Lung (tissue), 12 donors: ENCODE measurements around the gene SLC22A2. TPM values are rescaled to one million over a fixed set of nuclear protein-coding genes. Genes with fewer than 3 reads are reported as not detected.

Experiments used
- ATAC-seq: fragments of 200-7000 bp; cut with Tn5 transposase; one replicate; pipeline ENCODE4 v1.9.1; 2020; ENCODE audit warnings: moderate number of reproducible peaks; ENCODE audit not compliant: insufficient read depth, low FRiP score
- DNase-seq, 3 donors: peaks; one replicate each; pipeline ENCODE4 v3.0.0-alpha.2; 2013 to 2017
- H3K27ac ChIP-seq, 2 donors: one replicate each; pipeline ENCODE4 v1.5.1; 2013; ENCODE audit warnings: mild to moderate bottlenecking in 2 of 2, moderate library complexity in 2 of 2, control low read depth in 1 of 2, inconsistent platforms in 1 of 2, low read depth in 1 of 2, low read length in 1 of 2
- H3K27me3 ChIP-seq, 3 donors: one replicate each; pipeline ENCODE4 v1.5.1; 2013; ENCODE audit warnings: low read length in 2 of 3; ENCODE audit not compliant: control insufficient read depth in 3 of 3, insufficient read depth in 3 of 3
- H3K36me3 ChIP-seq, 4 donors: one replicate each; pipeline ENCODE4 v1.5.1; 2013; ENCODE audit warnings: low read length in 4 of 4, mild to moderate bottlenecking in 1 of 4, moderate library complexity in 1 of 4; ENCODE audit not compliant: control insufficient read depth in 4 of 4, insufficient read depth in 4 of 4
- H3K4me1 ChIP-seq, 5 donors: one replicate each; pipeline ENCODE4 v1.5.1; 2013; ENCODE audit warnings: low read length in 5 of 5, mild to moderate bottlenecking in 2 of 5, moderate library complexity in 1 of 5; ENCODE audit not compliant: control insufficient read depth in 5 of 5, insufficient read depth in 5 of 5
- H3K4me3 ChIP-seq: one replicate; pipeline ENCODE4 v1.5.1; 2013; ENCODE audit warnings: mild to moderate bottlenecking, control low read depth, moderate library complexity
- H3K9ac ChIP-seq, 2 donors: one replicate each; pipeline ENCODE4 v1.5.1; 2013; ENCODE audit warnings: low read length in 2 of 2, control low read depth in 1 of 2; ENCODE audit not compliant: insufficient read depth in 1 of 2
- H3K9me3 ChIP-seq, 4 donors: one replicate each; pipeline ENCODE4 v1.5.1; 2013; ENCODE audit warnings: low read length in 3 of 4, mild to moderate bottlenecking in 1 of 4, moderate library complexity in 1 of 4; ENCODE audit not compliant: control insufficient read depth in 4 of 4, insufficient read depth in 3 of 4
- CTCF ChIP-seq: IDR thresholded peaks from 2 replicates; pipeline ENCODE4 v1.5.1; 2012; ENCODE audit warnings: mild to moderate bottlenecking; ENCODE audit errors: control extremely low read depth, extremely low read depth
- WGBS, 2 donors: extraction: QIAGEN DNeasy Blood & Tissue Kit; methylation state at CpG; one replicate each; pipeline ENCODE4 v1.1.7; 2013; 5-methylcytosine and 5-hydroxymethylcytosine counted together
- polyA plus RNA-seq, 2 donors: library from polyadenylated mRNA; stranded (reverse); fragments of 200-250 nt; gene quantifications; one replicate each; pipeline ENCODE4 v1.2.1, GENCODE V29; 2013
- total RNA-seq, 2 donors: library from RNA; depleted of rRNA in 1 of 2; stranded (reverse); fragments of >200 nt in 1 of 2; gene quantifications; one replicate each; pipeline ENCODE4 v1.2.1, GENCODE V29; 2014 to 2021
- donor health status: control.
- donor health status: control.
- donor health status: Bipolar disorder and iron deficiency.
- donor health status: healthy.
- donor health status: DM: yes; HTN: yes; CAD: no.

The SLC22A2 gene
- total and polyA plus RNA-seq, 4 donors, result not detected

GRCh38 chr6:160203522-160203921 lies 55.1 kb downstream of the SLC22A2 start:
- Histone ChIP-seq H3K4me3 (no peak overlapping the region), H3K9me3 (peaks cover 0 to 4% (median 0%) of the 10 kb centered on the region in 4 donors), H3K4me1 (no peaks in the 10 kb centered on the region), H3K27ac (no peak overlapping the region), H3K27me3 (no peaks in the 10 kb centered on the region), H3K36me3 (no peaks in the 10 kb centered on the region), H3K9ac (no peak overlapping the region)
- TF ChIP-seq CTCF, result no peak
- DNase-seq, result no peak
- ATAC-seq, result no peak

GRCh38 chr6:160203076-160203475 lies 55.5 kb downstream of the SLC22A2 start:
- Histone ChIP-seq H3K9ac (no peak overlapping the region), H3K36me3 (no peaks in the 10 kb centered on the region), H3K27me3 (no peaks in the 10 kb centered on the region), H3K4me1 (no peaks in the 10 kb centered on the region), H3K27ac (no peak overlapping the region), H3K4me3 (no peak overlapping the region), H3K9me3 (peaks cover 0 to 4% (median 0%) of the 10 kb centered on the region in 4 donors)
- ATAC-seq, result no peak
- TF ChIP-seq CTCF, result no peak
- no peak for DNase-seq
- WGBS, 2 donors, result 76 to 95% methylated on average over 3 of the region's 3 CpGs

GRCh38 chr6:160202411-160202810 lies 56.2 kb downstream of the SLC22A2 start:
- no peak overlapping the region for H3K27ac ChIP-seq
- H3K27me3 ChIP-seq, result no peaks in the 10 kb centered on the region
- H3K4me3 ChIP-seq, result no peak overlapping the region
- no peak for ATAC-seq
- no peak overlapping the region for H3K9ac ChIP-seq
- peak in 2 of 3 donors; percentile 10 to 56 for DNase-seq
- H3K4me1 ChIP-seq, result no peaks in the 10 kb centered on the region
- TF ChIP-seq CTCF, result no peak
- peaks cover 0 to 2% (median 0%) of the 10 kb centered on the region in 4 donors for H3K9me3 ChIP-seq
- WGBS, 2 donors, result 35 to 51% methylated on average over 2 of the region's 2 CpGs
- no peaks in the 10 kb centered on the region for H3K36me3 ChIP-seq

- Histone ChIP-seq H3K27me3 (no peaks in the 10 kb centered on the region), H3K4me3 (no peak overlapping the region), H3K4me1 (no peaks in the 10 kb centered on the region), H3K36me3 (no peaks in the 10 kb centered on the region), H3K9me3 (no peaks in the 10 kb centered on the region), H3K27ac (no peak overlapping the region), H3K9ac (no peak overlapping the region)
- TF ChIP-seq CTCF, result no peak
- ATAC-seq (no peak), DNase-seq (no peak)
- 87 to 90% methylated on average over 2 of the region's 2 CpGs for whole genome bisulfite sequencing, 2 donors
These were observed 57.6 kb downstream of the SLC22A2 start for GRCh38 chr6:160201061-160201460.
